GM13977 (cell line): ENCODE measurements around the gene BMPR2.

Experiments
- DNase-seq: peaks from one replicate; pipeline ENCODE4 v3.0.0; 2012; ENCODE audit warnings: low spot score
- in situ Hi-C: fragments of 300-500 bp; cut with MboI; formaldehyde crosslinking; loops from one replicate; pipeline ENCODE4 v1.12.0; 2022; ENCODE audit warnings: low sequenced_read_pairs, low pct_unique_long_range_greater_than_20kb, mixed read lengths, inconsistent platforms; ENCODE audit not compliant: unreplicated experiment
- TF ChIP-seq, protein P1 (sequence below): IDR thresholded peaks from 2 replicates; pipeline ENCODE4 v1.5.1; 2012; ENCODE audit warnings: mild to moderate bottlenecking, control low read depth; ENCODE audit not compliant: insufficient read depth; ENCODE audit errors: extremely low read depth, missing control alignments

BMPR2 gene

DNA sequence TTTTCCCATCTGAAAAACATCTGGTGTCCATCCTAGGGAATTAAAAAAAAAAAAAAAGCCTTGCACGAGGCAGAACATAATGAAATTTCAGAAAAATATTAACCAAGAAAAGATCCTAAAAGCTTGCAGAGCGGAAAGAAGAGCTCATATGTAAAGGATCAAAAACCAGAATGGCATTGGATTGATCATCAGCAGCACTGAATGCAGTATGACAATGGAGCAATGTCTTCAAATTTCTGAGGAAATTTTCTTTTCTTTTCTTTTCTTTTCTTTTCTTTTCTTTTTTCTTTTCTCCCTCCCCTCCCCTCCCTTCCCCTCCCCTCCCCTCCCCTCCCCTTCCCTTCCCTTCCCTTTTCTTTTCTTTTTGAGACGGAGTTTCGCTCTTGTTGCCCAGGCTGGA is 237.4 kb downstream of the BMPR2 start:
- DNase-seq = no peak
- in situ Hi-C loops = no loop called here
- TF ChIP-seq, protein P1, sequence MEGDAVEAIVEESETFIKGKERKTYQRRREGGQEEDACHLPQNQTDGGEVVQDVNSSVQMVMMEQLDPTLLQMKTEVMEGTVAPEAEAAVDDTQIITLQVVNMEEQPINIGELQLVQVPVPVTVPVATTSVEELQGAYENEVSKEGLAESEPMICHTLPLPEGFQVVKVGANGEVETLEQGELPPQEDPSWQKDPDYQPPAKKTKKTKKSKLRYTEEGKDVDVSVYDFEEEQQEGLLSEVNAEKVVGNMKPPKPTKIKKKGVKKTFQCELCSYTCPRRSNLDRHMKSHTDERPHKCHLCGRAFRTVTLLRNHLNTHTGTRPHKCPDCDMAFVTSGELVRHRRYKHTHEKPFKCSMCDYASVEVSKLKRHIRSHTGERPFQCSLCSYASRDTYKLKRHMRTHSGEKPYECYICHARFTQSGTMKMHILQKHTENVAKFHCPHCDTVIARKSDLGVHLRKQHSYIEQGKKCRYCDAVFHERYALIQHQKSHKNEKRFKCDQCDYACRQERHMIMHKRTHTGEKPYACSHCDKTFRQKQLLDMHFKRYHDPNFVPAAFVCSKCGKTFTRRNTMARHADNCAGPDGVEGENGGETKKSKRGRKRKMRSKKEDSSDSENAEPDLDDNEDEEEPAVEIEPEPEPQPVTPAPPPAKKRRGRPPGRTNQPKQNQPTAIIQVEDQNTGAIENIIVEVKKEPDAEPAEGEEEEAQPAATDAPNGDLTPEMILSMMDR = no peak
